Vagina (tissue), 2 donors: ENCODE results near the gene CHST1. TPM values are rescaled to one million over a fixed set of nuclear protein-coding genes. Genes with fewer than 3 reads are reported as not detected.

Experiments
- DNase-seq, 2 donors: peaks; one replicate each; pipeline ENCODE4 v3.0.0-alpha.2; 2017; ENCODE audit errors: extremely low spot score in 2 of 2
- H3K27ac ChIP-seq: fragments of 200-600 bp; sonication (generic); one replicate; pipeline ENCODE4 v1.5.1; 2019
- H3K27me3 ChIP-seq: fragments of 200-600 bp; sonication (generic); one replicate; pipeline ENCODE4 v1.5.1; 2019
- H3K36me3 ChIP-seq, 2 donors: fragments of 200-600 bp; sonication (generic); one replicate each; pipeline ENCODE4 v1.5.1; 2017 to 2019
- H3K4me1 ChIP-seq: fragments of 200-600 bp; sonication (generic); one replicate; pipeline ENCODE4 v1.5.1; 2019
- H3K4me3 ChIP-seq, 2 donors: fragments of 200-600 bp; sonication (generic); 1 replicate in 1 of 2; 2 replicates in 1 of 2; pipeline ENCODE4 v1.5.1; 2016 to 2019
- H3K9me3 ChIP-seq: fragments of 200-600 bp; sonication (generic); one replicate; pipeline ENCODE4 v1.5.1; 2019
- POLR2A ChIP-seq, 2 donors: fragments of 450-650 bp; IDR thresholded peaks; one replicate each; pipeline ENCODE4 v1.6.1; 2017; ENCODE audit warnings: antibody characterized with exemption in 2 of 2, mild to moderate bottlenecking in 2 of 2, moderate library complexity in 2 of 2
- POLR2AphosphoS5 ChIP-seq, 2 donors: sonication (generic); formaldehyde crosslinking; IDR thresholded peaks; one replicate each; pipeline ENCODE4 v1.9.0; 2017; ENCODE audit warnings: antibody characterized with exemption in 2 of 2, mild to moderate bottlenecking in 2 of 2, low read depth in 1 of 2; ENCODE audit not compliant: insufficient read depth in 1 of 2
- intact Hi-C: fragments of 100-400 bp; cut with DNase I; formaldehyde crosslinking; loops from one replicate; pipeline ENCODE4 v1.15.1; 2023
- total RNA-seq: library from RNA; depleted of rRNA; stranded (reverse); fragments of >200 nt; gene quantifications from one replicate; pipeline ENCODE4 v1.2.3, GENCODE V29; 2016
- TF ChIP-seq, protein P1 (sequence below), 3 experiments: fragments of 450-650 bp in 2 of 3; fragments of 200-600 bp in 1 of 3; sonication (generic) in 1 of 3; IDR thresholded peaks; one replicate each; pipeline ENCODE4 v1.5.1; 2017 to 2019; ENCODE audit warnings: antibody characterized with exemption in 3 of 3, mild to moderate bottlenecking in 2 of 3, moderate library complexity in 2 of 3

The CHST1 gene
- total RNA-seq, 1 donor from 2014 or later: 2.0 TPM

DNA sequence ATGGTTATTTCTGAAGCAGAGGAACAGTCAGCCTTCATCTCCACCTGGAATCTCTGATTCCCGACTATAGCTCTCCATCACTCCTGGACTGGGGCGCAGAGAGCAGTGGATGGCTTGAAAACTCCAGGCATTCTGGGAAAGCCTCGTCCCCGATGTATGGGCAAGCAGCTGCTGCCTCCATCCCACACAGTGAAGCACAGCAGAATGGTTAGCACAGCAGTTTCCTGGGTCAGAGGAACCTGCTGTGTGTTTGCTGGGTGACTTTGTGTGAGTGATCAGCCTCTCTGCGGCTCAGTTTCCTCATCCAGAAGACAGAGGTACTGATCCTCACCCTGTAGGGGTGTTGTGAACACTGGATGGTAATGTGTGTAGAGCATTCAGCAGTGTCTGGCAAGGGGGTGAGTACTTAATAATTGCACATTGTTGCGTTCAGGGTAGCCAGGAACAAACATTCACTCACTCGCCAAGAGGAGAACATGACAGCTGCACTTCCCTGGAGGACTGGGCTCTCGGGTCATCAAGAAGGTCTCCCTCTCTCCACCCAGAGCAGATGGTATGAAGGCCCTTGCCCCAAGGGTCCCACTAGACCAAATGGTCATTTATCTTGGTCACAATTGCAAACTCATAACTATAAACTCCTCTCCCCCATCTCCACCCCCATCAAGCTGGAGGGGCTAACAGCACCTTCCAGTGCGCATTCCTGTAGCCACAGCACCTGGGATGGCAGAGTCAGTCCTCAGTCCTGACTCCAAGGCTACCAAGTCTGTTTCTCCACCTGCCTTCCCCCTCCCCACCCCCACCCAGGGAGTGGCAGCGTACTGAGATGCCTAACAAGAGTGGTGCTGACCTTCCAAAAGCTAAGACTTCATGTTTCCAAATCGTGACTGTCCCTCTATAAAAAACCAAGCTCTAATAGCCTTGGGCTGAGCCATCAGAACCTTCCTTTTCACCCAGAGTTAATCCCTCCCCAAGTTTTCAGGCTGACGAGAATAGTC lies 1.5 kb upstream of the CHST1 start:
- H3K4me1 ChIP-seq: peaks cover 25% of the 10 kb centered on the region
- no peak for TF ChIP-seq POLR2A (IDR thresholded peaks at IDR 0.05)
- TF ChIP-seq POLR2AphosphoS5 (IDR thresholded peaks at IDR 0.05; ENCODE audit: insufficient read depth in 1 of 2, low read depth in 1 of 2): no peak
- TF ChIP-seq, protein P1, sequence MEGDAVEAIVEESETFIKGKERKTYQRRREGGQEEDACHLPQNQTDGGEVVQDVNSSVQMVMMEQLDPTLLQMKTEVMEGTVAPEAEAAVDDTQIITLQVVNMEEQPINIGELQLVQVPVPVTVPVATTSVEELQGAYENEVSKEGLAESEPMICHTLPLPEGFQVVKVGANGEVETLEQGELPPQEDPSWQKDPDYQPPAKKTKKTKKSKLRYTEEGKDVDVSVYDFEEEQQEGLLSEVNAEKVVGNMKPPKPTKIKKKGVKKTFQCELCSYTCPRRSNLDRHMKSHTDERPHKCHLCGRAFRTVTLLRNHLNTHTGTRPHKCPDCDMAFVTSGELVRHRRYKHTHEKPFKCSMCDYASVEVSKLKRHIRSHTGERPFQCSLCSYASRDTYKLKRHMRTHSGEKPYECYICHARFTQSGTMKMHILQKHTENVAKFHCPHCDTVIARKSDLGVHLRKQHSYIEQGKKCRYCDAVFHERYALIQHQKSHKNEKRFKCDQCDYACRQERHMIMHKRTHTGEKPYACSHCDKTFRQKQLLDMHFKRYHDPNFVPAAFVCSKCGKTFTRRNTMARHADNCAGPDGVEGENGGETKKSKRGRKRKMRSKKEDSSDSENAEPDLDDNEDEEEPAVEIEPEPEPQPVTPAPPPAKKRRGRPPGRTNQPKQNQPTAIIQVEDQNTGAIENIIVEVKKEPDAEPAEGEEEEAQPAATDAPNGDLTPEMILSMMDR (IDR thresholded peaks at IDR 0.05): no peak
- H3K27me3 ChIP-seq: no peaks in the 10 kb centered on the region
- intact Hi-C loops: no loop called here
- H3K36me3 ChIP-seq: no peaks in the 10 kb centered on the region
- no peaks in the 10 kb centered on the region for H3K9me3 ChIP-seq
- H3K27ac ChIP-seq: no peak overlapping the region
- no peak for DNase-seq
- H3K4me3 ChIP-seq: no peak overlapping the region

DNA sequence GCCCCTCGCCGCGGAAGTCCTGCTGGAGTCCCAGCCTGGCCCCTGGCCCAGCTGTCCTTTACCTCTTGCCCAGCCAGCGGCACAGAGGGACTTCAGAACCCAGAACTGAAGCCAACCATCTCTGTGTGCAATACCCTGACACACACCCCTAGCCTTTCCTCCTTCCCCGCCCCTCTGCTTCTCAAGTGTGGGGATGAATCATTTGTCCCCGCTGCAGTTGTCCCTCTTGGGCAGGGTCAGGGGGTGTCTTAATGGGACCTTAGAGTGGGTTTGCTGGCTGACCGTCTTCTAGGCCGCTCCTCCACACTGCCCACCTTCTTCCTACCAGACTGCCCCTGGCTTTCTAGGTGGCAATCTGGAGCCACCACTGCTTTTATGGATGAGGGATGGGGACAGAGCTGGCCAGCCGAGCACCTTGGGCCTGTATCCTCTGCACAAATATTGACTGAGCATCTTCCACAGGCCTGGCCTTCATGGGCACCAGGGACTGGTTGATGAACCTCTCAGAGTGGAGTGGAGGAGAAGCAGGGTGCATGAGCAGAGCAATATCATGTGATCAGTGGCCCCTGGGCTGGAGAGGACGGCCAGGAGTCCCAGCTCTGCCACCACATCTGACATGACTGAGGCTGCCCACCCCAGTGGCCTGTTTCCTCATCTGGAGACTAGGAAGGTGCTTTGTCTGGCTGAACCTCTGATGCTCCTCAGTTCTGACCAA lies 668 bp upstream of the CHST1 start:
- intact Hi-C loops: no loop called here
- DNase-seq: no peak
- peak overlapping the region; percentile 64 for H3K27ac ChIP-seq

DNA sequence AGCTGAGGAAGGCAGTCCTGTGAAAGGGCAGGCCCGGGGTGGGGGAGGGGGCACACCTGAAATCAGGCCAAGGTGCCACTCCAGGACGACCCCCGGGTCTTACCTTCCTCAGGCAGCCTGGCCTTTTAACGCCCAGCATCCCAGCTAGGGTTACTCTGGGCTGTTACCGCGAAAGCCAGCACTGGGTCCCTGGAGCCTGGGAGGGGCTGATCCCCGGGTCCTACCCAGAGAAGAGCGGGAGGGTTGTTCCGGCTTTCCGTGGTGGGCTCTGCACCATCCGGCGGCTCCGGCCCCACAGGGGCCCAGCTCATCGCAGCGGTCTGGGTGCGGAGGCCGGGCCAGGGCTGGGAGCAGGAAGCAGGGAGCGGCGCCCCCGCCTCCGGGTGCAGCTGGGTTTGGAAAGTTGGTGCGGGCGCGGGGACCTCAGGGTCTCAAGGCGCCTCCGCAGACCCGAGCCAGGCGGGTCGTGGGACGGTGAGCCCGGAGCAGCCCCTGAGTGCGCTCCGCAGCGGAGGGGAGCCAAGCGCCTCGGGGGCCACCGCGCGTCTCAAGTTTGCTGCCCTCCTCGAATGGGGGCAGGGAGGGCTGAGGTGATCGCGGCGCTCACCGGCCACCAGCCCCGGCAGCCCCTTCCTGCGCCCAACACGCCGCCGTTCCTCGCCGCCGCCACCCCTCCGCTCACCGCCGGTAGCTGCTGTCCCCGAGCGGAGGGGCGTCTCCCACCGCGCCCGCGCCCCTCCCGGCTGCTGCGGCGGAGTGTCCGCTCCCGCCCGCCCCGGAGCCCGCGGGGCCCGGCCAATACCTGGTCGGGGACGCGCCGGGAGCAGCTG lies 831 bp downstream of the CHST1 start:
- no peak for DNase-seq
- intact Hi-C loops: no loop called here
- H3K27me3 ChIP-seq: no peaks in the 10 kb centered on the region
- TF ChIP-seq POLR2A (IDR thresholded peaks at IDR 0.05) (no peak), POLR2AphosphoS5 (IDR thresholded peaks at IDR 0.05; ENCODE audit: insufficient read depth in 1 of 2, low read depth in 1 of 2) (no peak)
- TF ChIP-seq, protein P1 (IDR thresholded peaks at IDR 0.05): no peak
- peak overlapping the region; percentile 54 to 60 for H3K4me3 ChIP-seq
- no peaks in the 10 kb centered on the region for H3K36me3 ChIP-seq
- no peaks in the 10 kb centered on the region for H3K9me3 ChIP-seq
- peaks cover 25% of the 10 kb centered on the region for H3K4me1 ChIP-seq
- H3K27ac ChIP-seq: peak overlapping the region; percentile 64

More for the DNA sequence above, 668 bp upstream of the CHST1 start:
- Histone ChIP-seq H3K36me3 (no peaks in the 10 kb centered on the region), H3K9me3 (no peaks in the 10 kb centered on the region), H3K27me3 (no peaks in the 10 kb centered on the region), H3K4me1 (peaks cover 25% of the 10 kb centered on the region), H3K4me3 (peak overlapping the region; percentile 54 to 60)
- TF ChIP-seq POLR2AphosphoS5 (IDR thresholded peaks at IDR 0.05; ENCODE audit: insufficient read depth in 1 of 2, low read depth in 1 of 2): peak in 1 of 2 donors; percentile 26
- TF ChIP-seq POLR2A (IDR thresholded peaks at IDR 0.05): no peak
- TF ChIP-seq, protein P1 (IDR thresholded peaks at IDR 0.05): no peak

DNA sequence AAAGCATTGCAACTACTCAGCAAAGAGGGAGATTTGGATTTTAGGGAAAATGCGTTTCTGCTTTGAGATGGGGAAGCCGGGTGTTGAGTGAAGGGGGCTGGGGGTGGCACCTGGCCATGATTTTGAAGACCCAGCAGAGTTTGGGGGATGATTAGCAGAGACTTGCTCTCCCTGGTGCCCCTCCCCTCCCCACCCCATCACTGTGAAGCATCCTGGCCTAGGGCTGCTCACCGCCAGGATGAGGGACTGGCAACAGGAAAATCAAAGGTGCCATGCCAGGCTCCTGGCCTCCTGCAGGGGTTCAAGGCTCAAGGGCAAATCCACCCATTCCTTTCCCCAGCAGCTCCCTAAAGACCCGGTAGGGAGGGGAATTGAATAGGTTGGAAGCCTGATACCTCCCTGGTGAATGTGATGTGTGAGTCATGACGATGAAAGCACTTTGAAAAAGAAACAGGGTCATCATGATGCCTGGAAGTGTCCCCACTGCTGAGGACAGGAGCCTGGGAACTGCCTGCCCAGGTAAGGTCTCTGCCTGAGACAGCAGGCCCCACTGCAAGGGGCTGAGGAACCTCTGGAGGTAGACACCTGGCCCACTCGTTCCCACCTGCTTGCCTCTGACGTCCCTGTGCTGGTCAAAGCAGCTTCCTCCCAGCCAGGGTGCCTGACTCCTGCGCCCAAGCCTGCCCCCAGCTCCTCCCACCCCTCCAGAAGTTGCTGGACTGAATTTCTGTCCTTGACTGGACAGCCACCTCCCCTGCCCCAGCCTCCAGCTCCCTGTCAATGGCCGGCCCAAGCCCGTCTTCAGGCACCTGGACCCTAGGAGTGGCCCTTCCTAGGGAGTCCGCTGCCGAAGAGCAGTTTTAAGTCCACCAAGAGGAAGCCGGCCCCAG lies 1.7 kb downstream of the CHST1 start:
- TF ChIP-seq POLR2A (IDR thresholded peaks at IDR 0.05): no peak
- TF ChIP-seq, protein P1 (IDR thresholded peaks at IDR 0.05): no peak
- TF ChIP-seq POLR2AphosphoS5 (IDR thresholded peaks at IDR 0.05; ENCODE audit: insufficient read depth in 1 of 2, low read depth in 1 of 2): no peak
- Histone ChIP-seq H3K4me1 (peaks cover 33% of the 10 kb centered on the region), H3K27me3 (no peaks in the 10 kb centered on the region), H3K27ac (no peak overlapping the region), H3K9me3 (no peaks in the 10 kb centered on the region), H3K4me3 (peak overlapping the region; percentile 54 to 60), H3K36me3 (no peaks in the 10 kb centered on the region)
- DNase-seq: no peak
- intact Hi-C loops: no loop called here
